GM18511 (cell line): ENCODE measurements around the gene GTF3C1.
"Not testable (repeated sequence)": the region's sequence is repeated elsewhere in the genome, so short reads cannot be mapped to it uniquely, and the experiment has no call there.

Experiments used
- ATAC-seq: cut with Tn5 transposase; IDR thresholded peaks from one replicate; pipeline ENCODE4 v1.9.1; 2021; ENCODE audit warnings: mild to moderate bottlenecking, moderate library complexity; ENCODE audit not compliant: unreplicated experiment

GTF3C1 gene, protein sequence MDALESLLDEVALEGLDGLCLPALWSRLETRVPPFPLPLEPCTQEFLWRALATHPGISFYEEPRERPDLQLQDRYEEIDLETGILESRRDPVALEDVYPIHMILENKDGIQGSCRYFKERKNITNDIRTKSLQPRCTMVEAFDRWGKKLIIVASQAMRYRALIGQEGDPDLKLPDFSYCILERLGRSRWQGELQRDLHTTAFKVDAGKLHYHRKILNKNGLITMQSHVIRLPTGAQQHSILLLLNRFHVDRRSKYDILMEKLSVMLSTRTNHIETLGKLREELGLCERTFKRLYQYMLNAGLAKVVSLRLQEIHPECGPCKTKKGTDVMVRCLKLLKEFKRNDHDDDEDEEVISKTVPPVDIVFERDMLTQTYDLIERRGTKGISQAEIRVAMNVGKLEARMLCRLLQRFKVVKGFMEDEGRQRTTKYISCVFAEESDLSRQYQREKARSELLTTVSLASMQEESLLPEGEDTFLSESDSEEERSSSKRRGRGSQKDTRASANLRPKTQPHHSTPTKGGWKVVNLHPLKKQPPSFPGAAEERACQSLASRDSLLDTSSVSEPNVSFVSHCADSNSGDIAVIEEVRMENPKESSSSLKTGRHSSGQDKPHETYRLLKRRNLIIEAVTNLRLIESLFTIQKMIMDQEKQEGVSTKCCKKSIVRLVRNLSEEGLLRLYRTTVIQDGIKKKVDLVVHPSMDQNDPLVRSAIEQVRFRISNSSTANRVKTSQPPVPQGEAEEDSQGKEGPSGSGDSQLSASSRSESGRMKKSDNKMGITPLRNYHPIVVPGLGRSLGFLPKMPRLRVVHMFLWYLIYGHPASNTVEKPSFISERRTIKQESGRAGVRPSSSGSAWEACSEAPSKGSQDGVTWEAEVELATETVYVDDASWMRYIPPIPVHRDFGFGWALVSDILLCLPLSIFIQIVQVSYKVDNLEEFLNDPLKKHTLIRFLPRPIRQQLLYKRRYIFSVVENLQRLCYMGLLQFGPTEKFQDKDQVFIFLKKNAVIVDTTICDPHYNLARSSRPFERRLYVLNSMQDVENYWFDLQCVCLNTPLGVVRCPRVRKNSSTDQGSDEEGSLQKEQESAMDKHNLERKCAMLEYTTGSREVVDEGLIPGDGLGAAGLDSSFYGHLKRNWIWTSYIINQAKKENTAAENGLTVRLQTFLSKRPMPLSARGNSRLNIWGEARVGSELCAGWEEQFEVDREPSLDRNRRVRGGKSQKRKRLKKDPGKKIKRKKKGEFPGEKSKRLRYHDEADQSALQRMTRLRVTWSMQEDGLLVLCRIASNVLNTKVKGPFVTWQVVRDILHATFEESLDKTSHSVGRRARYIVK (N-terminal part only)

GRCh38 chr16:27549746-27550581, at the start of gene GTF3C1, which contains the start of gene KATNIP:
TSS of gene GTF3C1 (minus strand) at chr16:27549913. CDS start at chr16:27549890, 23 bp downstream.
TSS of gene KATNIP (plus strand) at chr16:27550144. CDS start at chr16:27550171, 27 bp downstream.
- peak; percentile 98 for ATAC-seq

DNA sequence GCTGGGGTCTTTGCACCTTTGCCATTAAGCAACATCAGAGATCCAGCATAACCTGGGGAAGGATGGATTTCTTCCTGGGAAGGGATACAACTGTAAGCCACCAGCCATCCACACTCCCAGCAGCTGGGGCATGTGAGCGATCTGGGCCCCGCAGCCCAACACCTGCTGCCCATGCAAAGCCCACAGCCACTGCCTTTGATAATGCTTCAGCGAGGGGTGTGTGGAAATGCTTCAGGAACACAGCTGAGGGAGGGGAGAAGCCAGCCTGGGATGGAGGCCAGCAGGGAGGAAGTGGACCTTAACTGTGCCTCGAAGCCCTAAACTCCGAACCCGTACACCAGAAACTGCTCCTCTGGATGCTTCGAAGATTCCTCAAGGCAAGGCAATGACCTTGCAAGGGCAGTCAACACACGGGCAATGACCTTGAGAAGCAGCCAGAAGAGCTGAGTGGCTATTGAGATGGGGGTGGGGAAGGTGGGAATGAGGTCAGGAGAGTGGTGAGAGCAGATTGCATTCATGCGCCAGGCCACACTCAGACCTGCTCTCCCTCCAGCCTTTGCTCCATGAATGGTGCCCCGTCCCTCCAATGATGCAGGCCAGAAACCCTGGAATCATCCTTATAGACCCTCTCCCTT, 49.3 kb upstream of the GTF3C1 start:
- no peak for ATAC-seq

DNA sequence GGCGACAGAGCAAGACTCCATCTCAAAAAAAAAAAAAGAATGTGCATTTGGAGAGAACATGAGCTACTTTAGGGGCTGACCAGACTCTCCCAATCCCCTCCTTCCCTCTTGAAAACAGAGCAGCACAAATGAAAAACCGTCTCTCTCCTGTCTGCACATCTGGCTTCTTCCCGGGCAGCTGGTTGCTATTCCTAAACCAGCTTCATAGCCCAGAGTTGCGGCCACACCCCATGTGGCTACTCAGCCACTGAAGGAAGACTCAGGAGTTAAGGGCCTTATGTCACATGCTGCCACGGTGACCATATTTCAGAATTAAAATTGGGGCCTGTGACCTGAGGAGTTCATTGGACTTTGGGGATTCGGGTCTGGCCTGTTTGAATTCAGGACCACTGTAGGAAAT, 48.5 kb upstream of the GTF3C1 start:
- ATAC-seq: no peak

DNA sequence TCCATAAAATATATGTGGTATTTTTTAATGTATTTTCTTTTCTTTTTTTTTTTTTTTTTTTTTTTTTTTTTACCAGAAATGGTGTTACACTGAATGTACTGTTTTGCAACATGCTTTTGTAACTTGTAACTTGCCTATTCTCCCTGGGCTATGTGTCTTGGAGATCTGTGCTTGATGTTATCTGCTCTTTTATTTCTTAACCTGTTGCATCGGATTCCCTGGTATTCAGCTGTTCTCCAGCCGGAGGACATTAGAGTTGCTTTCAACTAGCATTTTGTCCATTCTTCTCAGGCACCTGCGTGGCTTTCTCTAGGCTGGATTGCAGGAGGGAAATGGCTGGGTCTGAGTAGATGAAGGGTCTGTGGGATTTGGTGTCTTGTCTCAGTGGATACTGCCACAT, 47.6 kb upstream of the GTF3C1 start:
- no peak for ATAC-seq

- ATAC-seq: no peak
These were observed 46.7 kb upstream of the GTF3C1 start for GRCh38 chr16:27596411-27596810.

DNA sequence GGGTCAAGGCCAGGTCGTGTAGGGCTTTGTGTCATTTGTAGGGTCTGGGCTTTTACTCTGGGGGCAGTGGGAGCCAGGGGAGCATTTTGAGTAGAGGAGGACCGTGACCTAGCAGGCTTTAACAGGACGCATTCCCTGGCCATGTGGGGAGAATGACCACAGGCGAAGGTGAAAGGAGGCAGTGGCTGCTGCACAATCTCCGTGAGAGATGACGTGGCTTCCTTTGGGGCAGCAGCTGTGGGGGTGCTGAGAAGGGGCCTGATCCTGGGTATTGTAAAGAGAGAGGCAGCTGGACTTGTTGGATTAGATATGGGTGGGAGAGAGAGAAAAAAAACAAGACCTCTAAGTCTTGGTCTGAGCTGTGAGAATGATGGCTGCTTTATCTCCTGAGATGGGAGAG, 46.3 kb upstream of the GTF3C1 start:
- no peak for ATAC-seq

GRCh38 chr16:27595475-27595874, 45.8 kb upstream of the GTF3C1 start:
- no peak for ATAC-seq

- no peak for ATAC-seq
These were observed 42.1 kb upstream of the GTF3C1 start for GRCh38 chr16:27591837-27592236.

GRCh38 chr16:27588057-27588456, 38.3 kb upstream of the GTF3C1 start:
- no peak for ATAC-seq

DNA sequence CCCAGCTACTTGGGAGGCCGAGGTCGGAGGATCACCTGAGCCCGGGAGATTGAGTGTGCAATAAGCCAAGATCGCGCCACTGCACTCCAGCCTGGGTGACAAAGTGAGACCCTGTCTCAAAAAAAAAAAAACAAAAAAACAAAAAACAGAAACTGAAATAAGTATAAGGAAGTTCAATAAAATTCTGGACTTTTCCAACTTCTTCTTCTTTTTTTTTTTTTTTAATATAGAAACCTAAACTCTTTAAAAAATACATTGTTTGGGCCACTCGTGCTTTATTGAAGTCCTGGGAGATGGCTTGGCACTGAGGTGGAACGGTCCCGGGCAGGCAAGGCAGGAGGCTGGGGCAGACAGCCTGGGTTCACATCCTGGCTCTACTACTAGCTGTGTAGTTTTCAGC, 37.0 kb upstream of the GTF3C1 start:
- ATAC-seq: no peak

DNA sequence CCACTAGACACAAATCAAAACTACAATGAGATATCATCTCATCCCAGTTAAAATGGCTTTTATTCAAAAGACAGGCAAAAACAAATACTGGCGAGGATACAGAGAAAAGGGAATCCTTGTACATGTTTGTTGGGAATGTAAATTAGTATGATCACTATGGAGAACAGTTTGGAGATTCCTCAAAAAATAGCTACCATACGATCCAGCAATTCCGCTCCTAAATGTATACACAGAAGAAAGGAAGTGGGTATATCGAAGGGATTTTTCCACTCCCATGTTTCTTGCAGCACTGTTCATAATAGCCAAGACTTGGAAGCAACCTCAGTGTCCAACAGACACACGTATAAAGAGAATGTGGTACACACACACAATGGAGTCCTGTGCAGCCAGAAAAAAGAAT, 35.5 kb upstream of the GTF3C1 start:
- ATAC-seq: no peak

GRCh38 chr16:27583634-27584033, 33.9 kb upstream of the GTF3C1 start:
- no peak for ATAC-seq

DNA sequence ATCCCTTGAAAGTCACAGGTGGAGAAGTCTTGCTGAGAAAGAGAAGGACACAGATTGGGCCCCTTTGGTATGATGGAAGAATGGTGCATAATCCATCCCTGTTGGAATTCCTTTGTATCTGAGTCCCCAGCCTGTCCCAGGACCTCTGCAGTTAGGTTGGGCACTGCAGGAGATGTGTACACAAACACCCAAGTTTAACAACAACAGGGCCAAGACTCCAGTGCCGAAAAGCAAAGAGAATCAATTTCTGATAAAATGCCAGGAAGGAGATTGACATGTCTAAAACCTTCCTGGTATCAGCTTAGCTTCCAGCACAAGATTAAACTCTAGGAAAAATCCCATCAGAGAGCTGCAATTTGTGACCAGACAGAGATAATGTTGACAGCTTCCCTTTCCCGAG, 33.2 kb upstream of the GTF3C1 start:
- ATAC-seq: no peak

GRCh38 chr16:27579087-27579980, 29.6 kb upstream of the GTF3C1 start:
- no peak for ATAC-seq

GRCh38 chr16:27576729-27577128, 27.0 kb upstream of the GTF3C1 start:
- no peak for ATAC-seq

DNA sequence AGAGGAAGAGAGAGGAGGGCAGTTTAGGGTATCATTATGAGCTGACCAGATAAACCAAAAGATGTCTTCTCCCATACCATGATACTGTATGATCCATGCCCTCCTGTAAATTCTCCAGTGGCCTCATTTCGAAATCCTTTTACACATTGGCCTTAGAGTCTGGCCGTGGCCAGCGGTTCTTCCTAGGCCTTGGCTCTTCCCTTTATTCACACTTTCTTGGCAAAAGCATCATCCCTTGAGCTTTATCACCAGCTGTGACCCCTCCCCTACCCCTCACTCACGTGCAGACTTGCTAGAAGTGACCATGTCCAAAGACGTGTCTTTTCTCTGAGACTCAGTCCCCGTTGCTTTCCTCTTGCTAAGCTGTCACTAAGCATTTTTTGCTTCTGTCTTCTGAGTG, 23.0 kb upstream of the GTF3C1 start:
- no peak for ATAC-seq

DNA sequence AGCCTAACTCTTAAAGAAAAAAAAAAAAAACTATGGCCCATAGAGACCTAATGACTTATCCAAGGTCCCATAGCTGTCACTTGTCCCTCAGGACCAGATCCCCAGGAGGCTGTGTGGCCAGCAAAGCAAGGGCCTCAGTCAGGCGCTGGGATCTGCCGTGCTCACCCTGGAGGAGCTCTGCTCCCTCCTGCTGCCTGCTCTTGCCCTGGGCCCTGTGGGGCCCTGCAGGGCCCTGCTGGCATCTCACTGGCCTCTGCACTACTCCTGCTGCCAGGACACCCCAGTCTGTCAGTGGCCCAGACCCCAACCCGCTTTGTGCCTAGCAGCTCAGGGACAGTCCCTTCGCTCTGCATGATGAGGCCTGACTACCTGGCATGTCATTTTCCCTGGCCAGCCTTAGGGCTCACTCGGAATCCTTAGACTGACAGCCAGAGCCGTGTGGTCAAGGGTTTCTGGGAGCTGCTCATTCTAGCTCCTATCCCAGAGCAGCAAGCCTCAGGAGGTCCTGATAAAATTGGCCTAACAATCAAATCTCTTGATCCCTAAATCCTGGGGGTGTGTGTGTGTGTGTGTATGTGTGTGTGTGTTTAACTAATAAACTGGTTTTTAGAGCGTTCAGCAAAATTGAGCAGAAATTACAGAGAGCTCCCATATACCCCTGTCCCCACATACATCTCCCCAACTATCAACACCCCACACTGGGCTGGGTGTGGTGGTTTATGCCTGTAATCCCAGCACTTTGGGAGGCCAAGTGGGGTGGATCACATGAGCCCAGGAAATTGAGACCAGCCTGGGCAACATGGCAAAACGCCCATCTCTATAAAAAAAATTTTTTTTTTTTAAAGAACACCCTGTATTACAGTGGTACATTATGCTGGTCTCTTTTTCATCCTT, 22.0 kb upstream of the GTF3C1 start:
- no peak for ATAC-seq

- ATAC-seq: not testable (repeated sequence)
These were observed 21.3 kb upstream of the GTF3C1 start for GRCh38 chr16:27570986-27571385.
